GM03348 (cell line): ENCODE results near the gene RPGRIP1.
"Not testable (repeated sequence)": the region's sequence is repeated elsewhere in the genome, so short reads cannot be mapped to it uniquely, and the experiment has no call there.

Experiments
- DNase-seq: peaks from one replicate; pipeline ENCODE4 v3.0.0; 2012; ENCODE audit warnings: low spot score

RPGRIP1 gene

GRCh38 chr14:21279783-21280182 is at the start of gene RPGRIP1:
TSS of gene RPGRIP1 (plus strand) at chr14:21280083. CDS start at chr14:21287977, 7,894 bp downstream.
- no peak for DNase-seq

DNA sequence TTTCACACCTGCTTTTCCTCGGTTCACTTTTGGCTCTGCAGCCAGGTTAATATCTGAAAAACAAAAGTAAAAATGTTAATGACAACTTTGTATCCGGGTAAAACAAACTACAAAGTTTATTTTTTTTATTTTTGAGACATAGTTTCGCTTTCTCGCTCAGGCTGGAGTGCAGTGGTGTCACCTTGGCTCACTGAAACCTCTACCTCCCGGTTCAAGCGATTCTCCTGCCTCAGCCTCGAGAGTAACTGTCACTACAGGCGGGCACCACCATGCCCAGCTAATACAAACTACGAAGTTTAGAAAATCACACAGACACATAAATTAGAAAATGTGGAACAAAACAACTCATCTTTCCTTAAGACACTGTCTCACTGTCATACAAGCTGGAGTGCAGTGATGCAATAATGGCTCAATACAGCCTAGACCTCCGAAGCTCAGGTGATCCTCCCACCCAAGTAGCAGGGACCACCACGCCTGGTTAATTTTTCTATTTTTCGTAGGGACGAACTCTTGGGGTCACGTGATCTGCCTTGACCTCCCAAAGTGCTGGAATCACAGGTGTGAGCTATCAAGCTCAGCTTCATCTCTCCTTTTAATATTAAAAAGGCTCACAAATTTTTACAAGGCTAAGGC is 48.7 kb upstream of the RPGRIP1 start:
- DNase-seq: no peak

- DNase-seq: peak; percentile 23
Measured at GRCh38 chr14:21233457-21234076, 46.3 kb upstream of the RPGRIP1 start.

DNA sequence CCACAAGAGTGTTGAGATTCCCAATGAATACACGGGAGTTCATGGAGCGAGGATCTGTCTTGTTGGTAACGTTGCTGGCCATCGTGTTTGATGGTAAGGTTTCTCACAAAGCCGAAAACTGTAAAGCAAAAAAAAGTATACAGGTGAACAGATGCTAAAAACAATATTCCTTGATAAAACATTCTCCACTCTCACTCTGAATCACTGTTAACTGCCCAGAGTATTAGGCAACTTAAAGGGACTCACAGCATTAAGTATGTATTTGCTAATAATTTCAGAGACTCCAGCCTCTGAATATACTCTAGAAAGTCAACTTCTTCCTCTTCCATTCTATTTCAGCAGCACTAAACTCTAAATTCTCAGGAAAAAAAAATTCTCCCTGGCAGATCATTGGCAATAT is 45.8 kb upstream of the RPGRIP1 start:
- DNase-seq: no peak

- no peak for DNase-seq
Measured at GRCh38 chr14:21236948-21237797, 42.7 kb upstream of the RPGRIP1 start.

DNA sequence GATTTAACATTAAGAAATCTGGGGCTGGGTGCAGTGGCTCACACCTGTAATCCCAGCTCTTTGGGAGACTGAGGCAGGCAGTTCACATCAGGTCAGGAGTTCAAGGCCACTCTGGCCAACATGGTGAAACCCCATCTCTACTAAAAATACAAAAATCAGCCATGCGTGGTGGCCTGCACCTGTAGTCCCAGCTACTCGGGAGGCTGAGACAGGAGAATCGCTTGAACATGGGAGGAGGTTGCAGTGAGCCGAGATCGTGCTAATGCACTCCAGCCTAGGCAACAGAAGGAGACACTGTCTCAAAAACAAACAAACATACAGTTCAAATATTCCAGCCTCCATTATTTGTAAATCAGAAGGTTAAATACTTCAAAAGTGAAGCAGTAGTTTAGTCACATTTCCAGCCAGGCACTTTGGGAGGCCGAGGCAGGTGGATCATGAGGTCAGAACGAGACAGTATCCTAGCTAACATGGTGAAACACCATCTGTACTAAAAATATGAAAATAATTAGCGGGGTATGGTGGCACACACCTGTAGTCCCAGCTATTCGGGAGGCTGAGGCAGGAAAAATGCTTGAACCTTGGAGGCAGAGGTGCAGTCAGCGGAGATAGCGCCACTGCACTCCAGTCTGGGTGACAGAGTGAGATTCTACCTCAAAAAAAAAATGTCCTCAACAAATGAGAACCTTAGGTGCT is 40.9 kb upstream of the RPGRIP1 start:
- no peak for DNase-seq

- no peak for DNase-seq
Measured at GRCh38 chr14:21240417-21240816, 39.5 kb upstream of the RPGRIP1 start.

- peak; percentile 44 for DNase-seq
Measured at GRCh38 chr14:21241218-21241819, 38.6 kb upstream of the RPGRIP1 start.

- DNase-seq: no peak
Measured at GRCh38 chr14:21244544-21244943, 35.3 kb upstream of the RPGRIP1 start.

- no peak for DNase-seq
Measured at GRCh38 chr14:21245813-21246212, 34.1 kb upstream of the RPGRIP1 start.

GRCh38 chr14:21248338-21248737 is 31.5 kb upstream of the RPGRIP1 start:
- no peak for DNase-seq

- no peak for DNase-seq
Measured at GRCh38 chr14:21248739-21249411, 31.0 kb upstream of the RPGRIP1 start.

DNA sequence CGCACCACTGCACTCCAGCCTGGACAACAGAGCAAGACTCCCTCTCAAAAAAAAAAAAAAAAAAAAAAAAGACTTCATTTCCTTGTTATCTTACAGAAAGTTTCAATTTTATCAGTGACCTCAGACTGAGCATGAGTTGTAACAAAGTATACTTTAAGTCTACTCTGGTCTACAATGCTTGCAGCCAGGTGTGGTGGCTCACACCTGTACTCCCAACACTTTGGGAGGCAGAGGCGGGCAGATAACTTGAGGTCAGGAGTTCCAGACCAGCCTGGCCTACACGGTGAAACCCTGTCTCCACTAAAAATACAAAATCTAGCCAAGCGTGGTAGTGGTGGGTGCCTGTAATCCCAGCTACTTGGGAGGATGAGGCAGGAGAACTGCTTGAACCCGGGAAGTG is 28.7 kb upstream of the RPGRIP1 start:
- DNase-seq: no peak

GRCh38 chr14:21252149-21252548 is 27.7 kb upstream of the RPGRIP1 start:
- DNase-seq: no peak

DNA sequence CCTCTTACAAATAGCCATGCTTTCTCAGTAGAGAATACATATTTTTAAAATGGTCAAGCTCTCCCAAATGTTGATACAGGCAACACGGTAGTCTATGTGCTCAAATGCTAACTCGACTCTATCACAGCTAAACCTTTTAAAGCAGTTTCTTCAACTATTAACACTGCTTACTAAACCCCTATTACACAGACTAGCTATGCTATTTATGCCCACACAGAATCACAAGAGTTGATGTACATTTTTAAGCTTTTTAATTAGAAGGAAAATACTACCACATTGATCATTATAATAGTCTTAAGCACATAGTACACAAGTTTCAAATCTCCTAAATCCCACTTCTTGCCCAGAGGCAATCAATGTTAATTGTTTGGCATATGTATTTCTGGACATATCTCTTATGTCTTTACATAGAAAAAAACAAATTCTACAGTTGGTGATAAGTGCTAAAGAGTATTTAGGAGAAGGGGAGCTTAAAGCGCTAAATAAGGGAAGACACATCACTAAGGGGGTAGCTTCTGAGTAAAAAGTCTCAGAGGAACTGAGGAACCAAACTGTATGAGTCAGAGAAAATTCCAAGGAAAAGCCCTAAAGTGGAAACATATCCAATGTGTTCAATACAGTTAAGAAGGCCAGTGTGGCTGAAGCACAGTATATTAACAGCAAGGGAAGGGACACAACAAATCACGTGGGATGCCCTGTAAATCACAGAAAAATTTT is 24.3 kb upstream of the RPGRIP1 start:
- peak; percentile 26 for DNase-seq

GRCh38 chr14:21256102-21256447 is 23.8 kb upstream of the RPGRIP1 start:
- not testable (repeated sequence) for DNase-seq

GRCh38 chr14:21256539-21257393 is 23.1 kb upstream of the RPGRIP1 start:
- no peak for DNase-seq

GRCh38 chr14:21257394-21257909 is 22.4 kb upstream of the RPGRIP1 start:
- no peak for DNase-seq

DNA sequence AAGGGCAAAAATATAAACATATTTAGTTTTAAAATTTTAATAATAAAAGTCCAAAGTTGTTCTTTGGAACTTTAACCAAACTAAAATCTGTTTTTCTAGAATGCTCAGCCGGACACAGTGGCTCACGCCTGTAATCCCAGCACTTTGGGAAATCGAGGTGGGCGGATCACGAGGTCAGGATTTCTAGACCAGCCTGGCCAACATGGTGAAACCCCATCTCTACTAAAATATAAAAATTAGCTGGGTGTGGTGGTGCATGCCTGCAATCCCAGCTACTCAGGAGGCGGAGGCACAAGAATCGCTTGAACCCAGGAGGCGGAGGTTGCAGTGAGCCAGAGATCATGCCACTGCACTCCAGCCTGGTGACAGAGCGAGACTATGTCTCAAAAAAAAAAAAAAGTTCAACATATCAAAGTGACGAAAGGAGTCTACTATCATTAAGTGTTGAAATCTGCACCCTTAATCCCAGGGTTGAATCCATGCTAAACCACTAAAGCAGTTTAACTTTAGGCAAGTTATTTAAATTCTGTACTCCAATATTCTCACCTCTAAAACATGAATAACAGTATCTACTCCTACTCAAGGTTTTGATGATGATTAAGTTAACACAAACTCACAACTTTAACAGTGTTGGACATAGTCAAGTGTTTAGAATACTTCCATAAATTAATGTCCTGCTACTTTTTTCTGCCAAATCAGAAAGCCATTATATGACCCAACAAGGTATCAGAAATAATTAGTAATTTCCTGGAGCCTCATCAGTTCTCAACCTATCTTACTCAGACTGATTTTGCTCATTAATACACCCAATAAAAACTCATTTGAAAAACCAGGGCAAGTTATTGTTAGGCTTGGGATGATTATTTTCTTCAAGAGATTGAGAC is 21.6 kb upstream of the RPGRIP1 start:
- DNase-seq: no peak
